Measurements from ENCODE around the gene TNXB.
"Not testable (repeated sequence)": the region's sequence is repeated elsewhere in the genome, so short reads cannot be mapped to it uniquely, and the experiment has no call there.

The TNXB gene

GRCh38 chr6:32083812-32084768, 25.0 kb downstream of the TNXB start:
- no peak for DNase-seq

GRCh38 chr6:32082935-32083334, 26.2 kb downstream of the TNXB start:
- no peak for DNase-seq

- no peak for DNase-seq
These were observed 26.7 kb downstream of the TNXB start for GRCh38 chr6:32082478-32082877.

- DNase-seq: no peak
These were observed 27.8 kb downstream of the TNXB start for GRCh38 chr6:32081168-32081990.

GRCh38 chr6:32079566-32080290, 29.4 kb downstream of the TNXB start:
- DNase-seq: no peak

- no peak for DNase-seq
These were observed 32.8 kb downstream of the TNXB start for GRCh38 chr6:32076321-32076809.

GRCh38 chr6:32075781-32076180, 33.4 kb downstream of the TNXB start:
- DNase-seq: no peak

- no peak for DNase-seq
These were observed 34.1 kb downstream of the TNXB start for GRCh38 chr6:32074996-32075532.

- DNase-seq: no peak
These were observed 35.5 kb downstream of the TNXB start for GRCh38 chr6:32073613-32074012.

GRCh38 chr6:32073101-32073500, 36.0 kb downstream of the TNXB start:
- DNase-seq: no peak

GRCh38 chr6:32070814-32071543, 38.2 kb downstream of the TNXB start:
- DNase-seq: no peak

- DNase-seq: no peak
These were observed 39.1 kb downstream of the TNXB start for GRCh38 chr6:32069878-32070515.

GRCh38 chr6:32069460-32069859, 39.7 kb downstream of the TNXB start:
- DNase-seq: no peak

- DNase-seq: no peak
These were observed 40.3 kb downstream of the TNXB start for GRCh38 chr6:32068867-32069266.

- not testable (repeated sequence) for DNase-seq
These were observed 40.8 kb downstream of the TNXB start for GRCh38 chr6:32068315-32068714.

- DNase-seq: not testable (repeated sequence)
These were observed 41.6 kb downstream of the TNXB start for GRCh38 chr6:32067521-32067920.

GRCh38 chr6:32064706-32065105, 44.4 kb downstream of the TNXB start:
- DNase-seq: no peak

GRCh38 chr6:32060966-32061655, 48.0 kb downstream of the TNXB start:
- no peak for DNase-seq

GRCh38 chr6:32058511-32058963, 50.6 kb downstream of the TNXB start:
- no peak for DNase-seq

GRCh38 chr6:32057966-32058365, 51.2 kb downstream of the TNXB start:
- no peak for DNase-seq

- DNase-seq: no peak
These were observed 52.9 kb downstream of the TNXB start for GRCh38 chr6:32056254-32056653.
